ENCODE measurements around the gene MELTF.

The MELTF gene

GRCh38 chr3:196970547-196971093, 59.0 kb downstream of the MELTF start:
- H3K4me3 ChIP-seq (ENCODE audit: low read depth, low read length), result no peak overlapping the region
- no peak for TF ChIP-seq CTCF (IDR thresholded peaks at IDR 0.05; ENCODE audit: borderline replicate concordance, insufficient read depth, low read depth, low read length)

- H3K4me3 ChIP-seq (ENCODE audit: low read depth, low read length), result peak overlapping the region; percentile 58
- TF ChIP-seq CTCF (IDR thresholded peaks at IDR 0.05; ENCODE audit: borderline replicate concordance, insufficient read depth, low read depth, low read length), result peak; percentile 93
These were observed 59.7 kb downstream of the MELTF start for GRCh38 chr3:196969660-196970546.

DNA sequence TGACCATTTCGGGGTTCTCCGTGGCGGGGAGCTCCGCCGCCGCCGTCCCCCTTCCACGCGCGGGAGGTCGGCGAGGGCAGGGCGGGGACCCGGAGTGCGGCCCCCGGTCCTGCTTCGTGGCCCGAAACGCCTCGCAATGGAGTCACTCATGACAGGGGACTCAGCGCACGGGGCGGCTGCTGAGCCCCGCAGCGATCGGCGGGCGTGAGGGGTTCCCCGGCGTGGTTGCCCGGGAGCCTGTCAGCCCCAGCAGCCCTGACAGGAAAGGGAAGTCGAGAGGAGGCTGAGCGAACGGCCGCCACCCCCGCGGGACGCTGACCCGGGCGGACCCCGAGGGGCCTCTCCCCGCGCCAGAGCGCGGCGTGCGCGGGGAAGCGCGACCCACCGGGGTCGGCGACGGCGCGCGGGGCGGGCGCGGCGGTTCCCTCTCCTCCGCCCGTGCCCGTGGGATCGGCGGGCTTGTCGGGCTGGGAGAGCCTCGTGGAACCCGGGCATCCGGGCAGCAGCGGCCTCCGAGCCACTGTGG, 60.4 kb downstream of the MELTF start:
- no peak for TF ChIP-seq CTCF (IDR thresholded peaks at IDR 0.05; ENCODE audit: borderline replicate concordance, insufficient read depth, low read depth, low read length)
- peak overlapping the region; percentile 58 for H3K4me3 ChIP-seq (ENCODE audit: low read depth, low read length)

DNA sequence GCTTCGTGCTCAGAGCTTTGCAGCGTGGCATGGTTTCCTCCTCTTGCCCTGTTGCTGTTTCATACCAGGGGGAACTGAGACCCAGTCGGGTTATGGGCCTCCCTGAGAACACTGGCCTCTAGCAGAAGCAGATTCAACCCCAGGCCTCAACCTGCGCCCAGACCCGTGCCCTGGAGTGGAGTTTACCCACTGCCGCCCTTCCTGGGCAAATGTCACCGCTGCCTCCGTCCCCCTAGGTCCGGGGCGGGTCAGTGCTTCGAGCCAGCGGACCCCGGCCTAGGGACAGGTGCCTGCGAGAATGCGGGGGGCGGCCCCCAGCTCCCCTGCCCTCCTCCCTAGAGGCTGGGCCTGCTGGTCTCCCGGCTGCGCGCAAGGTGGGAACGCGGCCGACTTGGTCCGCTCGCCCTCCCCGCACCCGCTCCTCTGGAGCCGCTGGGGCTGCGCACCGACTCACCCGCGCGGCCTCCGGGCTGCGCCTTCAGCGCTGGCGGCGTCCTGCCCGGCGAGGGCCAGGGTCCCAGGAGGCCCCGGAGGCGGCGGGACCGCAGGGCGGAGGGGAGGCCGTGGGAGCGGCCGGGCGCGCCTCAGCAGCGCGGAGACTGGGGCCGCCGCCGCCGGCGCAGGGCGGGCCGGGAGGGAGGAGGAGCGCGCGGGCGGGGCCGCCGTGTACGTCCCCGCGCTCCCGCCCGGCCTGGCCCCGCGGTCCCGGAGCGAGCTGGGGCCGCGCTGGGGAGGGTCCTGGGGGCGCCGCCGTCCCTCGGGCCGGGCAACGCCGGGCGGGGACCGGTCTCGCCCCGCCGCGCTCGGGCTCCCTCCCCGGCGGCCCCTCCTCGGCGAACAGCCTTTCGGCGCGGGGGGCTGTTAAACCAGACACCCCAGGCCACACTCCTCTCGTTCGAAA, 61.1 kb downstream of the MELTF start, which contains the start of gene PIGZ:
Gene PIGZ, minus strand, starts transcription at position 601 of the 901 bp plus-strand sequence. CDS start 16,802 bp downstream, outside the sequence.
- H3K4me3 ChIP-seq (ENCODE audit: low read depth, low read length), result peak within 1 kb of the TSS; percentile 58
- TF ChIP-seq CTCF (IDR thresholded peaks at IDR 0.05; ENCODE audit: borderline replicate concordance, insufficient read depth, low read depth, low read length), result no peak

DNA sequence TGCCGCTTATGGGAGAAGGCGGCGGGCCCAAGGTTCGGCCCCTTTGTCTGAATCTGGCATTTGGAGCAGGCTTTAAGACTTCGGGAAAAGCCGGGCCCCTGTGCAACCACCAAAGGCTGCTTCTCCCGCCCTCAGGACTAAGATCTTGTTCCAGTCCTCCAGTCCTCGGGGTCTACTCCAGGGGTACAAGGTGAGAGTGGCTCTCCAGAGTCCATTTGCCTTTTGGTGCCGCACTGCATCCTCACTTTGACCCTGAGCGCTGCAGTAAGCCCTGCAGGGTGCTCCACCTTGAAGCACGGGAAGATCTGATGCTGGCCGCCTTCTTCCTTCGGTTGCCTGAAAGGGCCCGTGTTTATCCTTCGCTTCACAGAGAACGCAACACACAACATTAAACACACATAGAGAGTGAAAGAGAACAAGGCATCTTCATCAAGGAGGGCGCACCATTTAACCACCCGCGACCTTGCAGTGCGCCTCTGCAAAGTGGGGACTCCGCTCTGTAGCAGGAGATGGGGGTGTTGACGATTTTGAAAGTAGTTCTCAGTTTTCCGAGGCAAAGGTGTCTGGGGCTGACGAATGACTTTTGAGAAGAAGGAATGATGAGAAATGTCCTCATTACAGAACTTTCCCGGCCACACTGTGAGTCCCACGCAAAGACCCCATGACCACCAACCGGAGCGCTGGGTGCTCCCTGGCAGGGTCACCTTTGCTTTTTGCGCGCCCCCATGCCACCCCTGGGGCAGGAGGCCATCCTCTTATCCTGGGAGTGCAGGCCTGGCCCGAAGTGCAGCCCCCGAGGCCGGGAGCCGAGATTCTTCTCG, 62.0 kb downstream of the MELTF start:
- no peak for TF ChIP-seq CTCF (IDR thresholded peaks at IDR 0.05; ENCODE audit: borderline replicate concordance, insufficient read depth, low read depth, low read length)

More for the DNA sequence above, 62.0 kb downstream of the MELTF start:
- H3K4me3 ChIP-seq (ENCODE audit: low read depth, low read length), result peak overlapping the region; percentile 58
